Skin epidermis (tissue), 12 donors: ENCODE measurements around the gene ZNF141.
"Not testable (repeated sequence)": the region's sequence is repeated elsewhere in the genome, so short reads cannot be mapped to it uniquely, and the experiment has no call there.

Experiments used
- H3K27ac ChIP-seq, 21 experiments: fragments of 200-600 bp; sonication (generic) in 11 of 21; one replicate each; pipeline ENCODE4 v1.5.0; 2020; ENCODE audit warnings: mild to moderate bottlenecking in 3 of 21, inconsistent platforms in 2 of 21, moderate library complexity in 2 of 21
- H3K4me3 ChIP-seq, 7 experiments: fragments of 200-600 bp; sonication (generic) in 2 of 7; one replicate each; pipeline ENCODE4 v1.5.0; 2020; ENCODE audit warnings: inconsistent platforms in 2 of 7, mild to moderate bottlenecking in 2 of 7, moderate library complexity in 1 of 7

Gene ZNF141

GRCh38 chr4:374298-375160 lies 36.9 kb downstream of the ZNF141 start:
- no peak overlapping the region for H3K27ac ChIP-seq
- H3K4me3 ChIP-seq, result no peak overlapping the region

- no peak overlapping the region for H3K4me3 ChIP-seq
- no peak overlapping the region for H3K27ac ChIP-seq
Measured at GRCh38 chr4:384311-385010, 46.8 kb downstream of the ZNF141 start.

DNA sequence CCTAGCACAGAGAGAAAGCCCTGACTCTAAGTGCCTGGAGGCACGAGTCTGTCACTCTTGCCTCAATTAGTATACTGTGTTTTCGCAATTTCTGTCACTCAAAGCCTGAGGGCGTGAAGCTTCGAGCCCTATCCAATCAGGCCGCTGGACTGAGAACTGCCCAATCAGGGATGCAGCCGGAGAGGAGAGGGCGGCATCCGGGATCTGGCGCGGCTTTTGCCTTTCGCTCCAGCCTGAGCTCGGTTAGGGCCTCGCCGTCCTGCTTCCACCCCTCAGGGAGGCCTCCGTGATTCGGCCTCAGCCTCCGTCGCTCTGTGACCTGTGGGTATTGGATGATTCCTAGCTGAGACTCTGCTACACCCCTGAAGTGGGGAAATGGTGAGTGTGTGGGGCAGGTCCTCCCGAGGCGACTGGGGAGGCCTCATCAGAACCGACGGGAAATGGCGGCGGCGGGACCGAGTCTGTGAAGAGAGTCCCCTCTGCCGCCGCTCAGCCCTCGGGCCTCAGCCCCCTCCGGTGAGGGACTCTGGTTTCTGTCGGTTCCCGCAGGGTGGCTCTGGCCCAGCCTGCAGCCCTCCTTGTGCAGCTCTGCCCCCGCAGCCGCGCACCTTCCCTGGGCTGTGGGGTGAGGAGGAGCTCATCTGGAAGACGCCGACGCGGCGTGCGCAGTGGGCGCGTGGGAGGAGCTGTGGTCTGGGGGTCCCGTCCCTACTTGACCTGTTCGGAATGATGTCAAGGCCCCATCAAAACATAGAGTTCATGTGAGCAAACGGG lies 48.5 kb downstream of the ZNF141 start:
- Histone ChIP-seq H3K4me3 (no peak overlapping the region), H3K27ac (no peak overlapping the region)

DNA sequence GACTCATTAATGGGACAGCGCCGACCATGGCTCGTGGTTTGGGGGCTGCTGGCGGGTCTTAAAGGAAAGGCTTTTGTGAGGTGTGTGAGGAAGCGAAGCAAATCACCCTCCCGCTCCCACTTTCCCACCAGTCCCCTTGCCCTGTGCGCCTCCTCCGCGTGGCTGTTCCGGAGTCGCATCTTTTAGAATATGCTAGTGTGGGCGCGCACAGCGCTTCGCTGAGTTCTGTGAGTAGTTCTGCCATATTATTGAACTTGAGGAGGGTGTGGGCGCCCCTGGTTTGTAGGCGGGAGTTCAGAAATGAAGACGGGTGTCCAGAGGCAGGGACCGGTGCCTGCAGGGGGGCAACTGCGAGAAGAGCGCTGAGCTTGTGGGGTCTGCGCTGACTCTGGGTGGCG lies 49.1 kb downstream of the ZNF141 start:
- H3K27ac ChIP-seq, result no peak overlapping the region
- no peak overlapping the region for H3K4me3 ChIP-seq

DNA sequence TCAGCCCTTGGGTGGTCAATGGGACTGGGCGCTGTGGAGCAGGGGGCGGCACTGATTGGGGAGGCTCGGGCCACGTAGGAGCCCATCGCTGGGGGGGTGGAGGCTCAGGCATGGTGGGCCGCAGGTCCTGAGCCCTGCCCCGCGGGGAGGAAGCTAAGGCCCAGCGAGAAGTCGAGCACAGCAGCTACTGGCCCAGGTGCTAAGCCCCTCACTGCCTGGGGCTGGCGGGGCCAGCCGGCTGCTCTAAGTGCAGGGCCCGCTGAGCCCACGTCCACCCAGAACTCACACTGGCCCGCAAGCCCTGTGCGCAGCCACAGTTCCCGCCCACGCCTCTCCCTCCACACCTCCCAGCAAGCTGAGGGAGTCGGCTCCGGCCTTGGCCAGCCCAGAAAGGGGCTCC lies 66.4 kb downstream of the ZNF141 start:
- H3K4me3 ChIP-seq, result no peak overlapping the region
- H3K27ac ChIP-seq, result no peak overlapping the region

- not testable (repeated sequence) for H3K27ac ChIP-seq
Measured at GRCh38 chr4:408321-408720, 70.7 kb downstream of the ZNF141 start.

DNA sequence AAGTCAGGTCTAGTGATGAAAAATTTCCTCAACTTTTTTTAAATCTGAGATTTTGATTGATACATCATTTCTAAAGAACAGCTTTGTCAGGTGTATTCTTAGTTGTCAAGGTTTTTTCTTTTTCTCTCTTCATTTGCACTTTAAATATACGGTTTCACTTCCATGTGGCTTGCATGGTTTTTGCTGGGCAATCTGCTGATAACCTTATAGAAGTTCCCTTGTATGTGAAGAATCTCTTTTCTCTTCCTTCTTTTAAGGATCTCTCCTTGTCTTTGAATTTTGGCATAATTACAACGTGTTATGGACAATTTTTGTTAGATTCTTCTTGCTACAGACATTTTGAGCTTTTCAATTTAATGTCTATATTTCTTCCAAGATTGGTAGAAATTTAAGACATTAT lies 85.0 kb downstream of the ZNF141 start:
- H3K4me3 ChIP-seq, result no peak overlapping the region
- no peak overlapping the region for H3K27ac ChIP-seq

More at GRCh38 chr4:408321-408720, 70.7 kb downstream of the ZNF141 start:
- H3K4me3 ChIP-seq, result not testable (repeated sequence)
